Type B pancreatic cell (in vitro differentiated cells): ENCODE data around the gene EIF4B. TPM values are rescaled to one million over a fixed set of nuclear protein-coding genes. Genes with fewer than 3 reads are reported as not detected.

Experiments used
- DNase-seq: peaks from one replicate; pipeline ENCODE4 v3.0.0; 2021; ENCODE audit warnings: mixed read lengths; ENCODE audit not compliant: unreplicated experiment; ENCODE audit errors: extremely low spot score
- H3K27ac Mint-ChIP-seq: 2 replicates; pipeline ENCODE4 v1.8.0; 2021; ENCODE audit warnings: mild to moderate bottlenecking, mixed read lengths
- H3K27me3 Mint-ChIP-seq: 2 replicates; pipeline ENCODE4 v1.8.0; 2021; ENCODE audit warnings: mixed read lengths
- H3K36me3 Mint-ChIP-seq: 2 replicates; pipeline ENCODE4 v1.8.0; 2021; ENCODE audit warnings: mixed read lengths
- H3K4me1 Mint-ChIP-seq: one replicate; pipeline ENCODE4 v1.8.0; 2021; ENCODE audit warnings: mixed read lengths; ENCODE audit not compliant: unreplicated experiment
- H3K4me3 Mint-ChIP-seq: 2 replicates; pipeline ENCODE4 v1.8.0; 2021; ENCODE audit warnings: mild to moderate bottlenecking, mixed read lengths
- H3K9me3 Mint-ChIP-seq: 2 replicates; pipeline ENCODE4 v1.8.0; 2021; ENCODE audit warnings: mixed read lengths
- microRNA-seq: library from miRNA; unstranded; fragments of <30 nt; microRNA quantifications from one replicate; pipeline ENCODE4, GENCODE V29; 2020
- total RNA-seq: library from RNA; stranded (reverse); gene quantifications from 2 replicates; pipeline ENCODE4 v1.2.1, GENCODE V29; 2021; ENCODE audit warnings: low replicate concordance
- TF ChIP-seq, protein P1 (sequence below): fragments of 200-600 bp; sonication (generic); conservative IDR thresholded peaks from 2 replicates; pipeline ENCODE4 v1.5.0; 2021; ENCODE audit warnings: antibody characterized with exemption, mild to moderate bottlenecking

EIF4B gene
- total RNA-seq, 1 donor from 2014 or later, result 521 TPM

DNA sequence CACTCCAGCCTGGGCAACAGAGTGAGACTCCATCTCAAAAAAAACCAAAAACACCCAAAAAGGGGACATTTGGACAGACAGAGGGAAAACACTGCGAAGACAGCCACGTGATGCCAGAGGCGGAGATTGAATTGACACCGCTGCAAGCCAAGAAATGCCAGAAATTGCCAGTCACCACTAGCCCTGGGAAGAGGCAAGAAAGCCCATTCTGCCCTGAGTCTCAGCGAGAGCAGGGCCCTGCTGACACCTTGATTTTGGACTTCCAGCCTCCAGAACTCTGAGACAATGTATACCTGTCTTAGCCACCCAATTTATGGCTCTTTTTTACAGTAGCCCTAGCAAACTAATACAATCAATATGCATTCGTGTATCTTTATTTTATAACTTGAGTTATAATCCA, 83.8 kb downstream of the EIF4B start:
- H3K4me3 Mint-ChIP-seq, result no peak overlapping the region
- TF ChIP-seq, protein P1, sequence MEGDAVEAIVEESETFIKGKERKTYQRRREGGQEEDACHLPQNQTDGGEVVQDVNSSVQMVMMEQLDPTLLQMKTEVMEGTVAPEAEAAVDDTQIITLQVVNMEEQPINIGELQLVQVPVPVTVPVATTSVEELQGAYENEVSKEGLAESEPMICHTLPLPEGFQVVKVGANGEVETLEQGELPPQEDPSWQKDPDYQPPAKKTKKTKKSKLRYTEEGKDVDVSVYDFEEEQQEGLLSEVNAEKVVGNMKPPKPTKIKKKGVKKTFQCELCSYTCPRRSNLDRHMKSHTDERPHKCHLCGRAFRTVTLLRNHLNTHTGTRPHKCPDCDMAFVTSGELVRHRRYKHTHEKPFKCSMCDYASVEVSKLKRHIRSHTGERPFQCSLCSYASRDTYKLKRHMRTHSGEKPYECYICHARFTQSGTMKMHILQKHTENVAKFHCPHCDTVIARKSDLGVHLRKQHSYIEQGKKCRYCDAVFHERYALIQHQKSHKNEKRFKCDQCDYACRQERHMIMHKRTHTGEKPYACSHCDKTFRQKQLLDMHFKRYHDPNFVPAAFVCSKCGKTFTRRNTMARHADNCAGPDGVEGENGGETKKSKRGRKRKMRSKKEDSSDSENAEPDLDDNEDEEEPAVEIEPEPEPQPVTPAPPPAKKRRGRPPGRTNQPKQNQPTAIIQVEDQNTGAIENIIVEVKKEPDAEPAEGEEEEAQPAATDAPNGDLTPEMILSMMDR, result no peak
- no peak for DNase-seq
- H3K4me1 Mint-ChIP-seq, result peaks cover 8% of the 10 kb centered on the region
- H3K36me3 Mint-ChIP-seq, result no peaks in the 10 kb centered on the region
- no peak overlapping the region for H3K27ac Mint-ChIP-seq
- no peaks in the 10 kb centered on the region for H3K27me3 Mint-ChIP-seq
- H3K9me3 Mint-ChIP-seq, result no peaks in the 10 kb centered on the region

DNA sequence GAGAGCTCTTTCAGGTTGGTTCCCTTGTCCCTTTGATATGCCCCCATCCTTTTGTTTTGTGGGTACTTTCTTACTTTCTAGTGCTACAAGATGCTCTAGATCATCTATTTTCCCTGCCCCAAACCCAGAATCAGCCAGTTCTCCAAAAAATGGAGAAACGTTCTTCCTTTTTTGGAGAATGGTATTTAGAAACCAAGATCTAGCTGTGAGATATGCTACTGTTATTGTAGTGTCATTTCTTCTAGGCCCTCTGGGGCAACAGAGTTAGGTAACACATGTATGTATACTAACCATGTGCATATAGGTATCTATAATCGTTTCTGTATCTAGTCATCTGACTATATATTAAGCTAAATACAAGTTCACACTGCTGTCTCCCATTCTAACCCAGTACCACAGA, 84.3 kb downstream of the EIF4B start:
- TF ChIP-seq, protein P1, result no peak
- Mint-ChIP-seq H3K4me1 (peaks cover 8% of the 10 kb centered on the region), H3K27me3 (peaks cover 3% of the 10 kb centered on the region), H3K36me3 (no peaks in the 10 kb centered on the region), H3K27ac (no peak overlapping the region), H3K9me3 (no peaks in the 10 kb centered on the region), H3K4me3 (no peak overlapping the region)
- DNase-seq, result no peak

DNA sequence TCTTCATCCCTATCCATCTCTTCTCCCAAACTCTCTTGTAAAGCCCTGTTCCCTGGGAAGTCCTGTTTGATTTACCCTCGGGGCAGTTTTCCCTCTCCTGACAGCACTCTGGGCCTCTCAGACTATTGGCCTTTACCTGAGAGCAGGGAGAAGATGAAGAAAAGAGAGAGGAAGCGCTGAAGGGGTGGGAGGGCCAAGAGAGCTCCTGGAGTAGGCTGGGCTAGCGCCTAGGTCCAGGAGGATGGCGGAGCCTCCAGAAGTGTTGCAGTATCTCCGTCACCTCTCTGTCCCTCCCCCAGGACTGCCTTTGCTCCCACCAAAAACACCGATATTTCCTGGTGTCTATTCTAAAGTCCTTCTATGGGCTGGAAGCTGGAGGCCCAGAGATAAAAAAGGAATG, 85.5 kb downstream of the EIF4B start:
- no peak overlapping the region for H3K4me3 Mint-ChIP-seq
- H3K27me3 Mint-ChIP-seq, result peaks cover 10% of the 10 kb centered on the region
- no peak for DNase-seq
- TF ChIP-seq, protein P1, result no peak
- H3K9me3 Mint-ChIP-seq, result no peaks in the 10 kb centered on the region
- H3K36me3 Mint-ChIP-seq, result no peaks in the 10 kb centered on the region
- H3K27ac Mint-ChIP-seq, result no peak overlapping the region
- H3K4me1 Mint-ChIP-seq, result peaks cover 15% of the 10 kb centered on the region

Small RNA genes lying within 50 kb of the gene (microRNA-seq; reads per million reads assigned to microRNA genes)
- not detected for gene MIR6757

Other genes starting within 250 kb of the EIF4B start
- not detected in 2 replicates for gene KRT76, start 229.1 kb upstream of the EIF4B start, total RNA-seq
- gene KRT3, start 210.3 kb upstream of the EIF4B start, total RNA-seq, result 0.68 and 2.3 TPM in 2 replicates
- gene KRT4, start 192.3 kb upstream of the EIF4B start, total RNA-seq, result 1,276 and 3,134 TPM in 2 replicates
- not detected in 2 replicates for gene KRT79, start 172.1 kb upstream of the EIF4B start, total RNA-seq
- gene KRT78, start 157.5 kb upstream of the EIF4B start, total RNA-seq, result 14.7 and 29.1 TPM in 2 replicates
- 768 and 2,227 TPM in 2 replicates for gene KRT8, start 101.4 kb upstream of the EIF4B start, total RNA-seq
- gene KRT18, start 57.3 kb upstream of the EIF4B start, total RNA-seq, result 480 and 1,293 TPM in 2 replicates
- gene TNS2, start 43.6 kb downstream of the EIF4B start, total RNA-seq, result 3.5 and 21.8 TPM in 2 replicates
- 22.1 and 43.0 TPM in 2 replicates for gene SPRYD3, start 72.9 kb downstream of the EIF4B start, total RNA-seq
- gene IGFBP6, start 91.2 kb downstream of the EIF4B start, total RNA-seq, result 25.1 and 40.3 TPM in 2 replicates
- 0.97 and 1.9 TPM in 2 replicates for gene SOAT2, start 97.0 kb downstream of the EIF4B start, total RNA-seq
- gene ZNF740, start 174.3 kb downstream of the EIF4B start, total RNA-seq, result 49.2 and 72.2 TPM in 2 replicates
- 30.6 and 49.3 TPM in 2 replicates for gene CSAD, start 174.5 kb downstream of the EIF4B start, total RNA-seq
- gene ITGB7, start 200.8 kb downstream of the EIF4B start, total RNA-seq, result 3.2 and 4.2 TPM in 2 replicates
- gene RARG, start 225.8 kb downstream of the EIF4B start, total RNA-seq, result 74.5 and 89.9 TPM in 2 replicates